Measurements from ENCODE around the gene GRIK1.

GRIK1 gene

DNA sequence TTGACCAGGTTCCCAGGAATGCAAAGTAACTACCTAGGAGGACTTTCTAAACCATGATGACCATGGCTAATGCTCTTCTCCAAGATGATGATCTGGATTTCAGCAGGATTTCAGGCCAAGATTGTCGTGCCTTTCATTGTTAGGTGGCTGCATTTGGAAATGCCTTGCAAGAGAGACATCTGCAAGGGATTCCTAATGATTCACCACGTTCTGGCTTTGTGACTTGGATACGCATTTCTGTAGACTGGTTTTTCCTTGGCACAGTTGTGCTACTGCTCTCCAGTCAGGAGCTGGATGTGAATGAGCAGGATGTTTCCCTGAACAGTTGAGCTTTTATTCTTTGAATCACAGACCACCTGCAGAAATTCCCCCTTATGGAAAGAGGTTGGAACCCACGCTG is 428.7 kb downstream of the GRIK1 start:
- DNase-seq (ENCODE audit: low spot score) = no peak
- TF ChIP-seq, protein P1, sequence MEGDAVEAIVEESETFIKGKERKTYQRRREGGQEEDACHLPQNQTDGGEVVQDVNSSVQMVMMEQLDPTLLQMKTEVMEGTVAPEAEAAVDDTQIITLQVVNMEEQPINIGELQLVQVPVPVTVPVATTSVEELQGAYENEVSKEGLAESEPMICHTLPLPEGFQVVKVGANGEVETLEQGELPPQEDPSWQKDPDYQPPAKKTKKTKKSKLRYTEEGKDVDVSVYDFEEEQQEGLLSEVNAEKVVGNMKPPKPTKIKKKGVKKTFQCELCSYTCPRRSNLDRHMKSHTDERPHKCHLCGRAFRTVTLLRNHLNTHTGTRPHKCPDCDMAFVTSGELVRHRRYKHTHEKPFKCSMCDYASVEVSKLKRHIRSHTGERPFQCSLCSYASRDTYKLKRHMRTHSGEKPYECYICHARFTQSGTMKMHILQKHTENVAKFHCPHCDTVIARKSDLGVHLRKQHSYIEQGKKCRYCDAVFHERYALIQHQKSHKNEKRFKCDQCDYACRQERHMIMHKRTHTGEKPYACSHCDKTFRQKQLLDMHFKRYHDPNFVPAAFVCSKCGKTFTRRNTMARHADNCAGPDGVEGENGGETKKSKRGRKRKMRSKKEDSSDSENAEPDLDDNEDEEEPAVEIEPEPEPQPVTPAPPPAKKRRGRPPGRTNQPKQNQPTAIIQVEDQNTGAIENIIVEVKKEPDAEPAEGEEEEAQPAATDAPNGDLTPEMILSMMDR (IDR thresholded peaks at IDR 0.05; ENCODE audit: borderline replicate concordance, control extremely low read depth, extremely low read depth, insufficient read depth, missing control alignments) = no peak
- in situ Hi-C loops (cut with MboI; ENCODE audit: low sequenced_read_pairs, unreplicated experiment) = no loop called here

GRCh38 chr21:29509121-29509520 is 430.7 kb downstream of the GRIK1 start:
- TF ChIP-seq, protein P1 (IDR thresholded peaks at IDR 0.05; ENCODE audit: borderline replicate concordance, control extremely low read depth, extremely low read depth, insufficient read depth, missing control alignments) = no peak
- DNase-seq (ENCODE audit: low spot score) = no peak
- in situ Hi-C loops (cut with MboI; ENCODE audit: low sequenced_read_pairs, unreplicated experiment) = no loop called here

DNA sequence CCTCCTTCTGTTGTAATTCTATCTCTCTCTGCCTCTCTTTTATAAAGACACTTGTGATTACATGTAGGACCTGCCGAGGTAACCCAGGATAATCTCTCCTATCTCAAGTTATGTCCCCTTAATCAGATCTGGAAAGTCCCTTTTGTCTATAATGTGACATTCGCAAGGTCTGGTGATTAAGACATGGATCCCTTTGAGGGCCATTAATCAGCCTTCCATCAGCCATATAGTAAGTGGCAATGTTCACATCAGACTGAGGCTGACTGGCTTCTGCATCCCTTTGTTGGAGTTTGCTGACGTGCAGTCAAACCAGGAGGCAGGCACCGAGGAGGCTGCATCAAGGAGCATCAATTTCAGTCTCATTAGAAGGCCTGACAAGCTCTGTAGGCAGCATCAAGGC is 431.5 kb downstream of the GRIK1 start:
- DNase-seq (ENCODE audit: low spot score) = no peak
- TF ChIP-seq, protein P1 (IDR thresholded peaks at IDR 0.05; ENCODE audit: borderline replicate concordance, control extremely low read depth, extremely low read depth, insufficient read depth, missing control alignments) = no peak
- in situ Hi-C loops (cut with MboI; ENCODE audit: low sequenced_read_pairs, unreplicated experiment) = no loop called here

DNA sequence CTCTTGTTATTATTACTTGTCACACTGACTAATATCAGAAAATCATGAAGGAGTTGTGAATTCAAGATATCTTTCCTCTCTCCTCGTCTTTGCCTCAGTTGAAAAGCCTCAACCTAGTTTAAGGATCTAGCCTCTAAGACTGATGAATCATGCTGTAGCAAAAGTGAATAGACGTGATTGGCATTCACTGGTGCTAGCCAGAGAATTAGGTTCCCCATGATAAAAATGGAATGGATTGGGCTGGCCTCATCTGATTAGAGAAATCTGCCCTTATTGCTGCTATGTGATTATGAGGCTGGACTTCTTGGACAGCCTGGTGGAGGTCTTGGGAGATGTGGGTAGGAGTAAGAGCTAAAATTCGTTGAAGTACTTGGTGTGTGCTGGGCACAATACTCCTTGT is 432.8 kb downstream of the GRIK1 start:
- no peak for DNase-seq (ENCODE audit: low spot score)
- TF ChIP-seq, protein P1 (IDR thresholded peaks at IDR 0.05; ENCODE audit: borderline replicate concordance, control extremely low read depth, extremely low read depth, insufficient read depth, missing control alignments) = no peak
- in situ Hi-C loops (cut with MboI; ENCODE audit: low sequenced_read_pairs, unreplicated experiment) = no loop called here

GRCh38 chr21:29506214-29506613 is 433.6 kb downstream of the GRIK1 start:
- in situ Hi-C loops (cut with MboI; ENCODE audit: low sequenced_read_pairs, unreplicated experiment) = no loop called here
- TF ChIP-seq, protein P1 (IDR thresholded peaks at IDR 0.05; ENCODE audit: borderline replicate concordance, control extremely low read depth, extremely low read depth, insufficient read depth, missing control alignments) = no peak

GRCh38 chr21:29504751-29505321 is 435.0 kb downstream of the GRIK1 start:
- TF ChIP-seq, protein P1 (IDR thresholded peaks at IDR 0.05; ENCODE audit: borderline replicate concordance, control extremely low read depth, extremely low read depth, insufficient read depth, missing control alignments) = no peak
- no peak for DNase-seq (ENCODE audit: low spot score)
- in situ Hi-C loops (cut with MboI; ENCODE audit: low sequenced_read_pairs, unreplicated experiment) = no loop called here

More at GRCh38 chr21:29506214-29506613, 433.6 kb downstream of the GRIK1 start:
- DNase-seq (ENCODE audit: low spot score) = no peak

Data from GM13976 (cell line).